Activated CD4-positive, CD25-positive, alpha-beta regulatory T cell (primary cell): Measurements from ENCODE around the gene TIGD3.

ENCODE experiments used
- DNase-seq, 4 experiments: peaks; one replicate each; lab custom pipeline; 2025; lab: John Stamatoyannopoulos, UW

The TIGD3 gene, protein sequence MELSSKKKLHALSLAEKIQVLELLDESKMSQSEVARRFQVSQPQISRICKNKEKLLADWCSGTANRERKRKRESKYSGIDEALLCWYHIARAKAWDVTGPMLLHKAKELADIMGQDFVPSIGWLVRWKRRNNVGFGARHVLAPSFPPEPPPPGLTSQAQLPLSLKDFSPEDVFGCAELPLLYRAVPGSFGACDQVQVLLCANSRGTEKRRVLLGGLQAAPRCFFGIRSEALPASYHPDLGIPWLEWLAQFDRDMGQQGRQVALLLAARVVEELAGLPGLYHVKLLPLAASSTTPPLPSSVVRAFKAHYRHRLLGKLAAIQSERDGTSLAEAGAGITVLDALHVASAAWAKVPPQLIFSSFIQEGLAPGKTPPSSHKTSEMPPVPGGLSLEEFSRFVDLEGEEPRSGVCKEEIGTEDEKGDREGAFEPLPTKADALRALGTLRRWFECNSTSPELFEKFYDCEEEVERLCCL

DNA sequence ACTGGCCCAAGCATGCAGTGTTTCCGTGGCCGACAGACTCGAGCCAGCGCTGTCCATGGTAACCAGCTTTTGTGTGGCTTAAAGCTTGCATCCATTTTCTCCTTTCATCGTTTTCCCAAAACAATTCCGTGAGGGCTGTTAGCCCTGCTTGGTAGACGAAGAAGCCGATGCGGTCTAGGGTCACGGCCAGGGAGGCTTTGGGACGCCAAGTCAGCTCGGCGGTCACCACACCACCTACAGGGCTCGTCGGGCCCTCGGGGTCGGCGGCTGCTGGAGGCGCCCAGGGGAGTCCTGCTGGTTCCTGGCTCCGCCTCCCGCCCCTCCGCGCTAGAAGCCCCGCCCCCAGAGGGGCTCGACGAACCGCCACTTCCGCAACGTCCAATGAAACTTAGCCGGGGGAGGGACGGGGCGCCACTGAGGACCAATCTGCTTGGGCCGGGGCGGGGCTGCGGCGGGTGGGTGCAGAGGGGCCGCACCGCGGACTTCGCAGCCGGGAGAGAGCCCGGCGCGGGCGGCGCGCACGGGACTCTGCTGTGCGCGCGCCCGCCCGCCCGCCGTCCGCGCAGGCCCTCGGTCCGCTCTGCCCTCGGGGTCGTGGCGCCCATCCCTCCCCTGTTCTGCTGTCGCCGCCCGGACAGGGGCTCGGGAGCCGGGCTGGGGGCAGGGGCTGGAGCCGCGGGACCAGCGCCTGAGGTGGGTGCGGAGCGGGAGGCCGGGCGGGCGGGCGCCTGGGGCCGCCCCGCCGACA lies at the start of gene TIGD3:
TSS of gene TIGD3 (plus strand) at position 487 of the 748 bp plus-strand sequence. CDS start 1,058 bp downstream, outside the sequence.
- peak; percentile 93 to 95 (median 94) for DNase-seq

GRCh38 chr11:65305501-65306268 lies 48.9 kb upstream of the TIGD3 start:
- DNase-seq: no peak

DNA sequence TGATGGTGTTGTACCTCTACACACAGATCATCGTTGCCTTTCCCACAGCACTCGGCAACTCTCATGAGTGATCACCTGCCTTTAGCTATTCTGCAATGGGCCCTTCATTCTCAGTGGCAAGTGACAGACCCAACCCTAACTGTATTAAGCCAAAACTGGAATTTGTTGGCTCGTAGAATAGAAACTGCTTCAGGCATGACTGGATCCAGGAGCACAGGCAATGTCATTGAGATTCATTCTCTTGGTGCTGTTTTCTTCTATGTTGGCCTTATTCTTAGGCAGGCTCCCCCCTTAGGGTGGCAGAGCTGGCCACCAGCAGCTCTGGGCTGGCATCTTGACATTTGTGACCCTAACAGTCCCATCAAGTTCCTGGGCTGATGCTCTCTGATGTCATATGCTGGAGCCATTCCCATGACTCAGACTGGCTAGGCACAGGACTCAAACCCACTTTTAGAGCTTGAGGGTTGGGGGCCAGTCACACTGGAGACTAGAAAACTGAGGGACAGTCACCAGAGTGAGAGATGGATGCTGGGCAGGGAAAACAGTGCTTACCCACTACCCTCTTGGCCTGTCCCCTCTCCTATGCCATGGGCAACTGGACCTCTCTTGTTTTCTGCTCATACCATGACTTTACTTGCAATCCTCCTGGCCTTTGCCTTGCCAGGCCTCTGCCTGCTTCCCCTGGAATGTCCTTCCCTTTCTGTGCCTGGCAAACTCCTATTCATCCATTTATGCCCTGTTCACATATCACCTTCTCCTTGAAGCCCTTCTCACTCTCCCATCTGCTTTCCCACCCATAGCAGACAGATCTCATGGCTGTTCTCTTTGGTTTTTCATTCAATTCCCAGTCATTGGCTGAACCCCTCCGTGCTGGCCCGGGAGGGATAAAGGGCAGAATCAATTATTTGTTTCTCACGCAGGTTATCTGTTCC lies 47.0 kb upstream of the TIGD3 start:
- DNase-seq: no peak

DNA sequence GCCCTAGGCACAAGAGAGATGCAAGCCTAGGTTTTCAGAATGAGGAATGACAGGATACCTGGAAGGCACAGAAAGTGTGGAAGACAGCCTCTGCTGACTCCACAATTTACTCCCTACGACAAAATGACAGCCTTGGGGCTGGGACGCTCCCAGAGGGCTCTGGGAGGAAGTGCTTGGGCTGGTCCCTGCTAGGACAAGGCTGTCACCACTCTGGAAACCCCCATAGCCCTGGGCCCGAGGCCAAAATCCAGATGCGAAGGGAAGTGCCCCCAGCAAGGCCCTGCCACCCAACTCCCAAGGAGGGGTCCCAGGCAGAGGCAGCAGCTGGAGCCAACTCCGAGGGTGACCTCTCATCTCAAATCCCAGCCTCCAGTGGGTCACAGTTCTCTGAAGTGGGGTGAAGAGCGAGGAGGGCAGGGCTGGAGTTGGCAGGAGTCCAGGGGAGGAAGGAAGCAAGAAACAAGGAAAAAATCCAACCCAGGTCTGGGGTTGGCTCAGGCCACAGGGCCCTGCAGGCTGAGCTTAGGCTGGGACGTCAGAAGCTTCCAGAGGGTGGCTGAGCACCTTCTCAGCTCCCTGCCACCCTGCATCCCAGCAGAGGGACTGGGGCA lies 46.2 kb upstream of the TIGD3 start:
- no peak for DNase-seq

GRCh38 chr11:65309006-65309405 lies 45.5 kb upstream of the TIGD3 start:
- no peak for DNase-seq

GRCh38 chr11:65310215-65310614 lies 44.3 kb upstream of the TIGD3 start:
- DNase-seq: no peak

GRCh38 chr11:65310736-65311135 lies 43.8 kb upstream of the TIGD3 start:
- no peak for DNase-seq

DNA sequence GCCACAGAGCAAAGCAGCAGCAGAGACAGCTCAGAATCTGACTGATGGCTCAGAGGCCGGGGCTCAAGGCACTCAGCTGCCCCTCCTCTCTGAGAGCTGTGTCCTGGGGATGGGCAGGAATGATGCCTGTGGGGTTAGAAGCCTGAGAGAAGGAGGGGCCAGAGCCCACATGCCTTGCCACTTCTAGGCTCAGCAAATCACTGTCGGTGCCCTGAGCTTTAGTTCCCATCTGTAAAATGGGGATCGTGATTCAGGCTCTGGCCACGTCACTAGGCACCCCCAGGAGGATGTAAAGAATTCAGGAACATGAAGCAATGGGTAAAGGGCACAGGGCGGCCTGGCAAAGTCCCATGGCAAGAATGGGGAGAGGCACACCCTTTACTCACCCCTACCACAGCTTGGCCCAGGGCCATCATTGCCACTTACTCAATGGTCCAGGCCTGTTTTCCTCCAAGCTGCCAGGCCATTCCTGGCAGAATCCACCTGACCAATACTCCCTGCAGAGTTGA lies 43.3 kb upstream of the TIGD3 start:
- DNase-seq: no peak

- peak; percentile 42 to 62 (median 60) for DNase-seq
These were observed 39.9 kb upstream of the TIGD3 start, which contains the start of gene CDC42EP2 for GRCh38 chr11:65314501-65315203. TSS of gene CDC42EP2 (plus strand) at chr11:65314866. CDS start at chr11:65320899, 6,033 bp downstream.

GRCh38 chr11:65315204-65315865 lies 39.2 kb upstream of the TIGD3 start:
- peak; percentile 66 to 77 (median 72) for DNase-seq

- no peak for DNase-seq
These were observed 38.7 kb upstream of the TIGD3 start for GRCh38 chr11:65315866-65316226.

DNA sequence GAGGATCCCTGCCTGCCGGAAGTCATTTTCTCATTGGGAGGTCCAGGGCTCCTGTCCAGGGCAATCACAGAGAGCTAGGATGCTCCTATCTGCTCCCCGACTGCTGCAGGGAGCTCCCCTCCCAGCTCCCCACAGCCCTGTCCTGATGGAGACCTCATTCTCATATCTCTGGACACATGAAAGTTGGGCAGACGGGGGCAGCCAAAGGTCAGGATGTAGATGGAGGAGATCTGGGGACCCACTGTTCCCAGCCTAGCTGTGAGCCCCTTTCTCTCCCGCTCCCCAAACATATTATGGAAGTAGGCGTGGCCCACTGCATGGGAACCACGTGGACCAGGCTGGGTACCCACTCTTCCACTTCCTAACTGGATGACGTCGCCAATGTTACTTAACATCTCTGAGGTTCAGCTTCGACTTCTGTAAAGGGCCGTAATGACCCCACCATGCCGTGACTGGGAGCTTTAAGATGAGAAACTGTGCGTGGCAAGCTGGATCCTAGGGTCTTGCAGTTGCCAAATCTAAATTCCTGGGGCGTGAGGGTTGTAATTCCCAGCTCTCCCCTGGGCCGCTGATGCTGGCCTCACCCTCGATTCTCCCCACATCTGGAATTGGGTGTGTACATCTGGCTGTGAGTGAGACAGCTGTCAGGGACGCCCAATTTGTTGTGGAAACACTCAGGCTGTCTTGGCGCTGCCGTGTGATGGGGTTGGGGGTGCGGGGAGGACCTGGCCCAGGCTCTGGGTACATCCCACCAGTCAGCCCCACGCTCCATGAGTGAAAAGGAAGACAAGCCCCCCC lies 38.1 kb upstream of the TIGD3 start:
- DNase-seq: no peak

DNA sequence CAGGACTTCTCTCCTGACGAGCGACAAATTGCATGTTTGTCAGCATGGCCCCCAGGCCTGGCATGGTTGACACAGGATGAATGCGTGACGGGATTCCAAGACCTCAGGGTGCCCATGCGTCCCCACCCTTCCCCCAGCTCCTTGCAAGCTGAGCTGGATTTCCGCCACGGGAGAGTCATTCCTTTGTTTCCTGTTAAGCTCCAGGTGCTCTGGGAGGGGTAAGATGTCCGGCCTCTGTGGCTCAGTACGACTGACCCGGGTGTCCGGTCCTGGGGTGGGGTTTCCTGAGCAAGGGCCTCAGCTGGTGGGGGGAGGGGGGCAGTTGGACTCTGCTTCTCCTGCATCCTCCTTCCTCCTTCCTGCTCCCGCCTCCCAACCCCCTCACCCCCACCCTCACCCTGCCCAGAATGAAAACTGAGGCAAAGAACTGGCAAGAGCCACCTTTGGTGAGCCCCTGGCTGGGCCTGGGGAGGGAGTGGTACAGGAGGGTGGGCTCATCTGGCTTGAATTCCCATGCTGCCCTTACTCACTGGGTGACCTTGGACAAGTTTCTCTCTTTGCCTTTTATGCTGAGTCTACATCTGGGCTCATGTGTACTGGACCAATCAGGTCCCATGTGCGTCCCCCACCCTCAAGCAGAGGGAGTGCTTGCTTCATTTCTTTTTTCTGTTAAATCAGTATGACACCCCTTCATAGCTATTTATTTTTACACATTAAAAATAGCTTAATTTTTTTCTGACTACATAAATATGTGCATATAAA lies 37.3 kb upstream of the TIGD3 start:
- DNase-seq: no peak

DNA sequence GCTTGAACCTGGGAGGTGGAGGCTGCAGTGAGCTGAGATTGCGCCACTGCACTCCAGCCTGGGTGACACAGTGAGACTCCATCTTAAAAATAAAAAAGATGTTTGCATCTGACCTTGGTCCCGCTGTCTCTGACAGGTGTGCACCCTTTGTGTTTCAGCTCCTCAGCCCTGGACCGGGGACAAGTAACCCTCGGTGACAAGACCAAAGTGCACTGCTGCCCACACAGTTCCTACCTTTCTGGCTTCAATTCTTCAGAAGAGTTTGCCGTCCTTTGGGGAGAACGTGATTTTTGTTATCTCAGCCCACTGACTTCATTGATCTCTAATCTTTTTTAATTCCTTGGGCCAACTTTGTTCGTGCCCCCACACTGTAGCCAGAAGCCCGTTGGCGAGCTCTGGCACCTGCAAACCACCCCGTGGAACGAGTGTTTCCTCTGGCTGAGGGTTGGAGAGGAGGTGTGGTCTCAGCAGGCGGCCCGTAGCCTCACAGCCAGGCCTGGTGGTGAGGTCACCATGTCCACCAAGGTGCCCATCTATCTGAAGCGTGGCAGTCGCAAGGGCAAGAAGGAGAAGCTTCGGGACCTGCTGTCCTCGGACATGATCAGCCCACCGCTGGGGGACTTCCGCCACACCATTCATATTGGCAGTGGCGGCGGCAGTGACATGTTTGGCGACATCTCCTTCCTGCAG lies 34.0 kb upstream of the TIGD3 start:
- DNase-seq: no peak

DNA sequence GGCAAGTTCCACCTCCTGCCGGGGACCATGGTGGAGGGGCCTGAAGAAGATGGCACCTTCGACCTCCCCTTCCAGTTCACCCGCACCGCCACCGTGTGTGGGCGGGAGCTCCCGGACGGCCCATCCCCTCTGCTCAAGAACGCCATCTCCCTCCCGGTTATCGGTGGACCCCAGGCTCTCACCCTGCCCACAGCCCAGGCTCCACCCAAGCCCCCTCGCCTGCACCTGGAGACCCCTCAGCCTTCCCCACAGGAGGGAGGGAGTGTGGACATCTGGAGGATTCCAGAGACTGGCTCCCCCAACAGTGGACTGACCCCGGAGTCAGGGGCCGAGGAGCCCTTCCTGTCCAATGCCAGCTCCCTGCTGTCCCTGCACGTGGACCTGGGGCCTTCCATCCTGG lies 33.5 kb upstream of the TIGD3 start:
- DNase-seq: no peak

DNA sequence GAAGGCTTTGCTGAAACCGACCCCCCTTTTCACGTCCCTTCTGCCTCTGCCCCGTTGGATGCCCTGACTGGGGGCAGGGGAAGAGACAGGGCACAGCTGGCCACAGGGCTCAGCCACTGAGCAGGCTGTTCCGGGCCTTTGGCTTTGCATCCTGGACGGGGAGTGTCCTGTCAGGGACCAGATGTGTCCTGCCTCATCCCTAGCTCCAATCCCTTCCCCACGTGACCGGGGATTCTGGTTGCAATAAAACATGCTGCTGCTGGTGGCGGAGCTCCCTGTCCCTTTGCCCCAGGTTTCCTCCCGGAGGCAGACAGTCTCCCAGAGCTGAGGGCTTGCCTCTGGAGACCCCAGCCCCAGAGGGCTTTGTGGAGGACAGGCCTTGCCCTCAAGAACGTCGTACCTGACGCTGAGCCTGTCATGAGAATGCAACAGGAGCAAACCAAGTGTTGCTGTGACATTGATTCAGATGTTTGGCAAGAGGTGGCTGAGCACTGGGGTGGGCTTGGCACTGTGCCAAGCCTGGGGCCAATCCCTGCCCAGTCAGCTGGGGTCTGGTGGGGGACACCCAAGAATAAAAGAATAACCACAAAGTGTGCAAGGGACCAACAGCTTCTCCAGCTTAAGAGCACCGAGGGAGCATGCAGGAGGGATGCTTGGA lies 32.6 kb upstream of the TIGD3 start:
- no peak for DNase-seq

- no peak for DNase-seq
These were observed 30.7 kb upstream of the TIGD3 start for GRCh38 chr11:65323813-65324212.
